ENCODE measurements around the gene WTIP.

WTIP gene

GRCh38 chr19:34490141-34490766 lies 8.7 kb downstream of the WTIP start:
- Mint-ChIP-seq H3K27me3 (peaks cover 10% of the 10 kb centered on the region), H3K27ac (no peak overlapping the region), H3K9me3 (ENCODE audit: low read depth) (no peaks in the 10 kb centered on the region), H3K4me3 (no peak overlapping the region), H3K36me3 (no peaks in the 10 kb centered on the region), H3K4me1 (ENCODE audit: low read depth) (no peaks in the 10 kb centered on the region)

GRCh38 chr19:34493038-34493648 lies 11.6 kb downstream of the WTIP start:
- no peaks in the 10 kb centered on the region for H3K27me3 Mint-ChIP-seq
- no peaks in the 10 kb centered on the region for H3K36me3 Mint-ChIP-seq
- no peak overlapping the region for H3K4me3 Mint-ChIP-seq
- no peak overlapping the region for H3K27ac Mint-ChIP-seq
- H3K4me1 Mint-ChIP-seq (ENCODE audit: low read depth), result no peaks in the 10 kb centered on the region
- H3K9me3 Mint-ChIP-seq (ENCODE audit: low read depth), result no peaks in the 10 kb centered on the region

- H3K9me3 Mint-ChIP-seq (ENCODE audit: low read depth), result no peaks in the 10 kb centered on the region
- H3K27me3 Mint-ChIP-seq, result no peaks in the 10 kb centered on the region
- H3K4me1 Mint-ChIP-seq (ENCODE audit: low read depth), result no peaks in the 10 kb centered on the region
- H3K36me3 Mint-ChIP-seq, result no peaks in the 10 kb centered on the region
- no peak overlapping the region for H3K27ac Mint-ChIP-seq
- no peak overlapping the region for H3K4me3 Mint-ChIP-seq
Observed at GRCh38 chr19:34493649-34494044, 12.1 kb downstream of the WTIP start.

- H3K4me1 Mint-ChIP-seq (ENCODE audit: low read depth), result no peaks in the 10 kb centered on the region
- H3K9me3 Mint-ChIP-seq (ENCODE audit: low read depth), result no peaks in the 10 kb centered on the region
- H3K4me3 Mint-ChIP-seq, result no peak overlapping the region
- no peaks in the 10 kb centered on the region for H3K36me3 Mint-ChIP-seq
- no peak overlapping the region for H3K27ac Mint-ChIP-seq
- H3K27me3 Mint-ChIP-seq, result no peaks in the 10 kb centered on the region
Observed at GRCh38 chr19:34494601-34495000, 13.0 kb downstream of the WTIP start.

- Mint-ChIP-seq H3K27me3 (no peaks in the 10 kb centered on the region), H3K4me1 (ENCODE audit: low read depth) (no peaks in the 10 kb centered on the region), H3K9me3 (ENCODE audit: low read depth) (no peaks in the 10 kb centered on the region), H3K27ac (no peak overlapping the region), H3K4me3 (no peak overlapping the region), H3K36me3 (no peaks in the 10 kb centered on the region)
Observed at GRCh38 chr19:34495416-34495815, 13.9 kb downstream of the WTIP start.

GRCh38 chr19:34497112-34497805 lies 15.7 kb downstream of the WTIP start:
- H3K27ac Mint-ChIP-seq, result no peak overlapping the region

GRCh38 chr19:34499155-34499834 lies 17.7 kb downstream of the WTIP start:
- H3K36me3 Mint-ChIP-seq, result no peaks in the 10 kb centered on the region
- peaks cover 4% of the 10 kb centered on the region for H3K27me3 Mint-ChIP-seq
- no peak overlapping the region for H3K27ac Mint-ChIP-seq
- no peak overlapping the region for H3K4me3 Mint-ChIP-seq
- no peaks in the 10 kb centered on the region for H3K9me3 Mint-ChIP-seq (ENCODE audit: low read depth)
- H3K4me1 Mint-ChIP-seq (ENCODE audit: low read depth), result peaks cover 4% of the 10 kb centered on the region

More at GRCh38 chr19:34497112-34497805, 15.7 kb downstream of the WTIP start:
- H3K4me1 Mint-ChIP-seq (ENCODE audit: low read depth), result peaks cover 4% of the 10 kb centered on the region
- H3K27me3 Mint-ChIP-seq, result peaks cover 2% of the 10 kb centered on the region
- no peak overlapping the region for H3K4me3 Mint-ChIP-seq
- H3K36me3 Mint-ChIP-seq, result no peaks in the 10 kb centered on the region
- H3K9me3 Mint-ChIP-seq (ENCODE audit: low read depth), result no peaks in the 10 kb centered on the region

GRCh38 chr19:34500656-34501120 lies 19.1 kb downstream of the WTIP start:
- Mint-ChIP-seq H3K4me1 (ENCODE audit: low read depth) (peaks cover 4% of the 10 kb centered on the region), H3K4me3 (no peak overlapping the region), H3K36me3 (no peaks in the 10 kb centered on the region), H3K27me3 (peaks cover 4% of the 10 kb centered on the region), H3K27ac (no peak overlapping the region), H3K9me3 (ENCODE audit: low read depth) (no peaks in the 10 kb centered on the region)

- H3K27ac Mint-ChIP-seq, result no peak overlapping the region
- H3K27me3 Mint-ChIP-seq, result peaks cover 4% of the 10 kb centered on the region
- H3K9me3 Mint-ChIP-seq (ENCODE audit: low read depth), result no peaks in the 10 kb centered on the region
- peak overlapping the region; percentile 17 for H3K4me3 Mint-ChIP-seq
- no peaks in the 10 kb centered on the region for H3K36me3 Mint-ChIP-seq
- peaks cover 4% of the 10 kb centered on the region for H3K4me1 Mint-ChIP-seq (ENCODE audit: low read depth)
Observed at GRCh38 chr19:34501339-34502320, 20.1 kb downstream of the WTIP start.

- Mint-ChIP-seq H3K4me1 (ENCODE audit: low read depth) (peaks cover 4% of the 10 kb centered on the region), H3K27ac (no peak overlapping the region), H3K36me3 (no peaks in the 10 kb centered on the region), H3K4me3 (no peak overlapping the region), H3K9me3 (ENCODE audit: low read depth) (no peaks in the 10 kb centered on the region), H3K27me3 (peaks cover 4% of the 10 kb centered on the region)
Observed at GRCh38 chr19:34502582-34503411, 21.2 kb downstream of the WTIP start.

GRCh38 chr19:34503531-34504272 lies 22.1 kb downstream of the WTIP start:
- no peaks in the 10 kb centered on the region for H3K9me3 Mint-ChIP-seq (ENCODE audit: low read depth)
- no peak overlapping the region for H3K27ac Mint-ChIP-seq
- peaks cover 4% of the 10 kb centered on the region for H3K27me3 Mint-ChIP-seq
- H3K4me1 Mint-ChIP-seq (ENCODE audit: low read depth), result peaks cover 4% of the 10 kb centered on the region
- H3K4me3 Mint-ChIP-seq, result no peak overlapping the region
- H3K36me3 Mint-ChIP-seq, result no peaks in the 10 kb centered on the region

GRCh38 chr19:34504273-34504808 lies 22.8 kb downstream of the WTIP start:
- no peaks in the 10 kb centered on the region for H3K36me3 Mint-ChIP-seq
- H3K27me3 Mint-ChIP-seq, result peaks cover 4% of the 10 kb centered on the region
- H3K27ac Mint-ChIP-seq, result no peak overlapping the region
- H3K9me3 Mint-ChIP-seq (ENCODE audit: low read depth), result no peaks in the 10 kb centered on the region
- no peak overlapping the region for H3K4me3 Mint-ChIP-seq
- H3K4me1 Mint-ChIP-seq (ENCODE audit: low read depth), result peaks cover 4% of the 10 kb centered on the region

GRCh38 chr19:34504809-34505291 lies 23.3 kb downstream of the WTIP start:
- H3K27me3 Mint-ChIP-seq, result peaks cover 4% of the 10 kb centered on the region
- no peaks in the 10 kb centered on the region for H3K9me3 Mint-ChIP-seq (ENCODE audit: low read depth)
- H3K36me3 Mint-ChIP-seq, result no peaks in the 10 kb centered on the region
- H3K4me3 Mint-ChIP-seq, result no peak overlapping the region
- H3K4me1 Mint-ChIP-seq (ENCODE audit: low read depth), result peaks cover 4% of the 10 kb centered on the region
- H3K27ac Mint-ChIP-seq, result no peak overlapping the region

All from activated naive CD8-positive, alpha-beta T cell (primary cell).